Thyroid gland (tissue), 4 donors: Measurements from ENCODE around the gene PALLD.

ENCODE experiments used
- POLR2A ChIP-seq, 2 donors: fragments of 450-650 bp; IDR thresholded peaks; one replicate each; pipeline ENCODE4 v1.6.1; 2017; ENCODE audit warnings: antibody characterized with exemption in 2 of 2, mild to moderate bottlenecking in 2 of 2, moderate library complexity in 1 of 2
- TF ChIP-seq, protein P1 (sequence below), 6 experiments: fragments of 200-600 bp in 3 of 6; fragments of 450-650 bp in 3 of 6; sonication (generic) in 3 of 6; IDR thresholded peaks; one replicate each; pipeline ENCODE4 v1.5.1; 2016 to 2019; ENCODE audit warnings: antibody characterized with exemption in 6 of 6, mild to moderate bottlenecking in 2 of 6, inconsistent platforms in 1 of 6, moderate library complexity in 1 of 6

- TF ChIP-seq, protein P1, sequence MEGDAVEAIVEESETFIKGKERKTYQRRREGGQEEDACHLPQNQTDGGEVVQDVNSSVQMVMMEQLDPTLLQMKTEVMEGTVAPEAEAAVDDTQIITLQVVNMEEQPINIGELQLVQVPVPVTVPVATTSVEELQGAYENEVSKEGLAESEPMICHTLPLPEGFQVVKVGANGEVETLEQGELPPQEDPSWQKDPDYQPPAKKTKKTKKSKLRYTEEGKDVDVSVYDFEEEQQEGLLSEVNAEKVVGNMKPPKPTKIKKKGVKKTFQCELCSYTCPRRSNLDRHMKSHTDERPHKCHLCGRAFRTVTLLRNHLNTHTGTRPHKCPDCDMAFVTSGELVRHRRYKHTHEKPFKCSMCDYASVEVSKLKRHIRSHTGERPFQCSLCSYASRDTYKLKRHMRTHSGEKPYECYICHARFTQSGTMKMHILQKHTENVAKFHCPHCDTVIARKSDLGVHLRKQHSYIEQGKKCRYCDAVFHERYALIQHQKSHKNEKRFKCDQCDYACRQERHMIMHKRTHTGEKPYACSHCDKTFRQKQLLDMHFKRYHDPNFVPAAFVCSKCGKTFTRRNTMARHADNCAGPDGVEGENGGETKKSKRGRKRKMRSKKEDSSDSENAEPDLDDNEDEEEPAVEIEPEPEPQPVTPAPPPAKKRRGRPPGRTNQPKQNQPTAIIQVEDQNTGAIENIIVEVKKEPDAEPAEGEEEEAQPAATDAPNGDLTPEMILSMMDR (IDR thresholded peaks at IDR 0.05) = no peak
- TF ChIP-seq POLR2A (IDR thresholded peaks at IDR 0.05) = no peak
These were observed 133.8 kb downstream of the PALLD start for GRCh38 chr4:168630445-168631187.
